Stimulated activated CD8-positive, alpha-beta memory T cell treated with anti-CD3 and anti-CD28 coated beads, Interleukin-2, amount 100 ng/mL, for 1 hour (primary cell): ENCODE measurements around the gene C6orf15.
"Not testable (repeated sequence)": the region's sequence is repeated elsewhere in the genome, so short reads cannot be mapped to it uniquely, and the experiment has no call there.

Experiments used
- DNase-seq, 2 donors: peaks; one replicate each; pipeline ENCODE4 v3.0.0-alpha.2; 2020; ENCODE audit warnings: low read depth in 2 of 2

The C6orf15 gene

GRCh38 chr6:31067891-31068668 is 44.3 kb downstream of the C6orf15 start:
- DNase-seq, result not testable (repeated sequence)

DNA sequence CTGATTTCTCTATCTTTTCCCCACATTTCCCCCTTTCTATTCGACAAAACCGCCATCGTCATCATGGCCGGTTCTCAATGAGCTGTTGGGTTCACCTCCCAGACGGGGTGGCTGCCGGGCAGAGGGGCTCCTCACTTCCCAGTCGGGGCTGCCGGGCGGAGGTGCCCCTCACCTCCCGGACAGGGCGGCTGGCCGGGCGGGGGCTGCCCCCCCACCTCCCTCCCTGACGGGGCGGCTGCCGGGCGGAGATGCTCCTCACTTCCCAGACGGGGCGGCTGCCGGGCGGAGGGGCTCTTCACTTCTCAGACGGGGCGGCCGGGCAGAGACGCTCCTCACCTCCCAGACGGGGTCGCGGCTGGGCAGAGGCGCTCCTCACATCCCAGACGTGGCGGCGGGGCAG is 45.3 kb downstream of the C6orf15 start:
- not testable (repeated sequence) for DNase-seq

DNA sequence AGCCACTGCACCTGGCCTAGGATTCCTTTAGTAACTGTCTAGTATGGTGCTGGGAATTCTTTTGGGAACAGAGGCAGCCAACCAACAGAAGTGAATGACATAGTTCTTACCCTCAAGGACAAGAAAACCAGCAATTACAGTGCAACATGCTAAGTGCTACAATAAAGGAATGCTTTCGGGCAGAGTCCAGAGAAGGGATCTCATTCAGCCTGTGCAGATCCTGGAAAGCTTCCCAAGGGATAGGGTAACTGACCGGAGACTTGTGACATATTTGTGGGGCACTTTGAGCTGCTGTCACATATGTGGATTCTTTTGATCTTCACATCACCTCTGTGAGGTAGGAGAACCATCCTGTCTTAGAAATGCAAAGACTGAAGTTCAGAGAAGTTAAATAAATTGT is 46.8 kb downstream of the C6orf15 start:
- DNase-seq, result no peak

DNA sequence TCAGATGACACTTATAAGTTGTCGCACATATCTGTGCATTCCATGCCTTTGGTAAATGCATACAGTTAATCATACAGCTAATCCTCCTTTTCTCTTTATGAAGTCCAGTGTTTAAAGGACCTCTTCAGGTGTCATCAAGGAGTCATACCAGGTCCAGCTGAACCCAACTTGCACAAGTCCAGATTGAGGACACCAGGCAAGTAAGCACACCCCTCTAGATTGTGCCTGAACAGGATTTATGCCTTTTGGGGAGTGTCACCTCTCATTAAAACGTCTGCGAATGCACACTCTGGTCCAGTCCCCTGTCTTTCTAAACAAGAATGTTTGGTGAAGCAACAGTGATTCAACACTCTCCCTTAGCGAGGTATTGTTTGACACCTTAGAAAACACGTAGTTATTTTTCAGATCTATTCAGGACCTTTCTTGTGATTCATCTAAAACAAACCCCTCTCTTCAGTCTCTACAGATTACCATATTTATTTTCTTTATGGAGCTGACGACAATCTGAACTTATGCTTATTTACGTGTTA is 48.4 kb downstream of the C6orf15 start:
- no peak for DNase-seq
